Heart left ventricle (tissue), 13 donors: ENCODE measurements around the gene YWHAH.

ENCODE experiments used
- POLR2A ChIP-seq, 2 donors: fragments of 450-650 bp; IDR thresholded peaks; one replicate each; pipeline ENCODE4 v1.6.1; 2017; ENCODE audit warnings: antibody characterized with exemption in 2 of 2, mild to moderate bottlenecking in 2 of 2, moderate library complexity in 2 of 2
- TF ChIP-seq, protein P1 (sequence below), 12 donors: fragments of 200-600 bp; sonication (generic) in 4 of 12; IDR thresholded peaks; one replicate each; pipeline versions ENCODE4 v1.5.0 to v1.8.0; 2018 to 2022; ENCODE audit warnings: antibody characterized with exemption in 12 of 12, mild to moderate bottlenecking in 5 of 12
- donor health status: ischemic (EF 13 %, LVEDD 7.1; RV severe dilation, severe dysfunction).
- donor health status: DM: no; HTN: yes; CAD: no.
- donor health status: DM: no; HTN: no; CAD: no.
- donor health status: ischemic (EF 25% LVEDD 6.9; RV normal size, moderate dysfunction).
- donor health status: ischemic (EF 25% LVEDD 5.7; RV mildly dilated, moderate dysfunction).
- donor health status: ischemic (EF 35%, LVEDD 5.7; RV mildly dilated, moderate dysfunction).
- donor health status: nonischemic (EF 11% LVEDD 7.7; RV severe dilation, severe dysfunction).
- donor health status: DM: yes; HTN: yes; CAD: no.
- donor health status: PGD.
- donor health status: ischemic (EF 29% LVEDD 5.4; RV normal size, mild dysfunction).
- donor health status: nonischemic (EF 23%, LVEDD 6.1; RV moderate dilation, normal function).

DNA sequence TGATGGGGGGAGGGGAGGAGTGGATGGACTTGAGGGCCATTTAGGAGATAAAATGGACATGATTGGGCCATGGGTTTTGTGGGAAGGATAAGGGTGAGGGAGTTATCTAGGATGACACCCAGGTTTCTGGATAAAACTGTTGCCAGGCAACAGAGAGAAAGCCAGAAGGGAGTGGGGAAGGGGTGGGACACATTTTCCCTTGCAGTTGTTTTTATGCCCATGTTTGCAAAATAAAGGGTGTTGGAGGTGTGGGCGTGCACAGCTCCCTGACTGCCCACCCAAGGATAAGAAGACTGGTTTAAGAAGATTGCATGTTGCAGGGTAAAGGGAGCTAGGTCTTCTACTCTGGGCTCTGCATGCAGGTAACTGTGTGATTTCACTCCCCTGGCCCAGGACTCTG is 18.3 kb upstream of the YWHAH start:
- TF ChIP-seq, protein P1, sequence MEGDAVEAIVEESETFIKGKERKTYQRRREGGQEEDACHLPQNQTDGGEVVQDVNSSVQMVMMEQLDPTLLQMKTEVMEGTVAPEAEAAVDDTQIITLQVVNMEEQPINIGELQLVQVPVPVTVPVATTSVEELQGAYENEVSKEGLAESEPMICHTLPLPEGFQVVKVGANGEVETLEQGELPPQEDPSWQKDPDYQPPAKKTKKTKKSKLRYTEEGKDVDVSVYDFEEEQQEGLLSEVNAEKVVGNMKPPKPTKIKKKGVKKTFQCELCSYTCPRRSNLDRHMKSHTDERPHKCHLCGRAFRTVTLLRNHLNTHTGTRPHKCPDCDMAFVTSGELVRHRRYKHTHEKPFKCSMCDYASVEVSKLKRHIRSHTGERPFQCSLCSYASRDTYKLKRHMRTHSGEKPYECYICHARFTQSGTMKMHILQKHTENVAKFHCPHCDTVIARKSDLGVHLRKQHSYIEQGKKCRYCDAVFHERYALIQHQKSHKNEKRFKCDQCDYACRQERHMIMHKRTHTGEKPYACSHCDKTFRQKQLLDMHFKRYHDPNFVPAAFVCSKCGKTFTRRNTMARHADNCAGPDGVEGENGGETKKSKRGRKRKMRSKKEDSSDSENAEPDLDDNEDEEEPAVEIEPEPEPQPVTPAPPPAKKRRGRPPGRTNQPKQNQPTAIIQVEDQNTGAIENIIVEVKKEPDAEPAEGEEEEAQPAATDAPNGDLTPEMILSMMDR (IDR thresholded peaks at IDR 0.05), result no peak
- TF ChIP-seq POLR2A (IDR thresholded peaks at IDR 0.05), result no peak
